Activated CD4-positive, CD25-positive, alpha-beta regulatory T cell treated with anti-CD3 and anti-CD28 coated beads, Interleukin-2, amount 50 U/mL, for 24 hours (primary cell): ENCODE data around the gene RFC2.
A peak's percentile ranks its signal among the peaks of the same experiment; 100 is the strongest.
"Not testable (repeated sequence)": the region's sequence is repeated elsewhere in the genome, so short reads cannot be mapped to it uniquely, and the experiment has no call there.

Experiments used
- ATAC-seq, 2 donors: fragments of 150-1000 bp; cut with Tn5 transposase; one replicate each; pipeline ENCODE4 v1.10.0; 2021; ENCODE audit warnings: mild to moderate bottlenecking in 1 of 2, moderate library complexity in 1 of 2

RFC2 gene

GRCh38 chr7:74216361-74216761 is 37.8 kb downstream of the RFC2 start:
- ATAC-seq, result no peak

DNA sequence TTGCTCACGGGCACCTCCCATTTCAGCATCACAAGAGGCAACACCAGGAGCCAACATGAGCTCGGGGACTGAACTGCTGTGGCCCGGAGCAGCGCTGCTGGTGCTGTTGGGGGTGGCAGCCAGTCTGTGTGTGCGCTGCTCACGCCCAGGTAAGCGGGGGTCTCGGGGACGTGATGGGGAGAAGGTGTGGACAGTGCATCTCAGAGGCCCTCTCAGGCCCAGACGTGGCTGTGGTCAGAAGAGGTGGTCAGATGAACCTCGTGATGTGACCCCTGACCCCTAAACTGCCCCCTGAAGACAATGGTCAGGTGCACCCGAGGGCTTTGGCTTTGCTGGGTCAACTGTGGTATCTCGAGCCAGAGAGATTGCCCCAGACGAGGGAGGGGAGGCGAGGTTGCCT is 38.3 kb downstream of the RFC2 start:
- ATAC-seq, result no peak

DNA sequence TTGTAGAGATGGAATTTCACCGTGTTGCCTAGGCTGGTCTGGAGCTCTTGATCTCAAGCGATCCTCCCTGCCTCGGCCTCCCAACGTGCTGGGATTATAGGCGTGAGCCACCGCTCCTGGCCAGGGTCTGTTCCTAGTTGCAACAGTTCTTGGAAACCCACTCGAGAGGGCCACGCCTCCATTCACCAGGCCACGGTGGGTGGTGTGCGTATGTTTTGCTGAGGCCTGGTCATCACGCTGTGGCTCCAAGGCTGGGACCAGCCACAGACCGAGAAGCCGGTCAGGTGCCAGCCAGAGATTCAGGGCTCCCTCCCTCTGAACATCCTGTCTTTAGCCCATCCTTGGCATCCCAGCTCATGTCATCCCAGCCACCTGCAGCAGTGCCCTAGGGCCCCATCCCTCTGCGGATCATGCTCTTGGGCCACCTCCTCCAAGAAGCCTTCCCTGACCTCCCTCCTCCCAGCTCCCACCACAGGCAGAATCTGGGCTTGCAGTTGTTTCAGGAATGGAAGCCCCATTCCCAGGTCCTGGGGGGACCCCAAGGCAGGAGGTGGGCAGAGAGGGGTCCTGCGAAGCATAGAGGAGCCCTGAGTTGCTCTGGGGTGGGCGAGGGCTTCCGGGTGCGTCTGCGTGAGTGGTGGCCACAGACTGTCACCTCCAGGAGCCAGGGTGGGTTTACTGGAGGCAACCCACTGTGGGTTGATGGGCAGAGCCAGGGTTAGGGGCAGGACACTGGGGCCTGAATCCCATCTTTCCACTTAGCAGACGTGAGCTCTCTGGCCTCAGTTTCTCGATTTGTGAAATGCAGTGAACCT is 39.2 kb downstream of the RFC2 start:
- ATAC-seq, result no peak

GRCh38 chr7:74212661-74213060 is 41.5 kb downstream of the RFC2 start:
- ATAC-seq, result no peak

DNA sequence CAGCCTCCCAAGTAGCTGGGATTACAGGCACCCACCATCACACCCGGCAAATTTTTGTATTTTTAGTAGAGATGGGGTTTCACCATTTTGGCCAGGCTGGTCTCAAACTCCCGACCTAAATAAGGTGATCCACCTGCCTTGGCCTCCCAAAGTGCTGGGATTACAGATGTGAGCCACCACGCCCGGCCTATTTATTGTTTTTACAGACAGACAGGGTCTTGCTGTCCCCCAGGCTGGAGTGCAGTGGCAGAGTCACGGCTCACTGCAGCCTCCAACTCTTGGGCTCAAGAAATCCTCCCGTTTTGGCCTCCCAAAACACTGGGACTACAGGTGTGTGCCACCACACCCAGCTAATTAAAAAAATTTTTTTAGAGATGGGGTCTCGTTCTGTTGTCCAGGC is 46.0 kb downstream of the RFC2 start:
- ATAC-seq, result not testable (repeated sequence)

DNA sequence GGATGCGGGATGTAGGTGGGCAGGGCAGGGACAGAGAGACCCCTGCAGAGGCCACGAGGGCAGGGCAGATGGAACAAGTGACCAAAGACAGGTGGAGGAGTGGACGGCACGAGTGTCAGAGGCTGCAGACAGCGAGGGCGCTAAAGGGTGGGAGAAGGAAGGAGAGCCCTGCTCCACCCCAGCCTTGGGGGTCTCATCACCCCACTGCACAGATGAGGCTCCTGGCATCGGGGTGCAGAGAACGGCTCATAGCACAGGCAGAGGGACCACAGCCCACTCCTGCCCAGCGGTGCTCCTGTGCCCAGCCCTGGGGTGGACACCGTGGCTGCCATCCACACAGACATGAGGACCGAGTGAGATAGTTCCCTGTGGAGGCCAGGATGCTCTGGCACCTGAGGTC is 46.6 kb downstream of the RFC2 start:
- no peak for ATAC-seq

DNA sequence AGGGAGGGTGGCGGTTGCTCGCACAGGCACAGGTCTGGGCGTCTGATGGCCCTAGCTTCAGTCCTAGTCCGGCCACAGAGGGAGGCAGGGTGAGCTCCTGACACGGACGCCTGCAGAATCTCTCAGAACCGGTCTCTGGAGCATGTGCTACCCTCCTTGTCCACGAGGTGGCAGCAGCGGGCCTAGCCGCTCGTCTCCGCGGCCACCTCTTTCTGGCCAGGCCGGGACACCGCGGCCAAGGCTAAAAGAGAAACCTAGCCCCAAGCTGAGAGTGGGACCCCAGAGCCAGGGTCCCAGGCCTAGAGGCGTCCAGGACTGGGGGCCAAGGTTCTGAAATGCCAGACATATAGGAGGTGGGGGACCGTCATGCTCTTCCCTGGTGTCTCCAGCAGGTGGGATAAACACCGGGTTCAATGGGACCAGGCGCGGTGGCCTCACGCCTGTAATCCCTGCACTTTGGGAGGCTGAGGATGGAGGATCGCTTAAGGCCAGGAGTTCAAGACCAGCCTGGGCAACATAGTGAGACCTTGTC is 47.5 kb downstream of the RFC2 start:
- peak; percentile 58 to 64 for ATAC-seq

DNA sequence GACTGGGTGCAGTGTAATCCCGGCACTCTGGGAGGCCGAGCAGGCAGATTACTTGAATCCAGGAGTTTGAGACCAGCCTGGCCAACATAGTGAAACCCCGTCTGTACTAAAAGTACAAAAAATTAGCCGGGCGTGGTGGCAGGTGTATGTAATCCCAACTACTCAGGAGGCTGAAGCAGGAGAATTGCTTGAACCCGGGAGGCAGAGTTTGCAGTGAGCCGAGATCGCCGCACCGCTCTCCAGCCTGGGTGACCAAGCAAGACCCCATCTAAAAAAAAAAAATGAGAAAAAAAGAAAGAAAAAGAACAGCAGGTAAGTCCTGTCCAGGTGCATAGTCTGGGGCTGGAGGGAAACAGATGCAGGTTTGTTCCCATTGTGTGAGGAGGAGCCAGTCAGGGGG is 48.1 kb downstream of the RFC2 start:
- not testable (repeated sequence) for ATAC-seq

GRCh38 chr7:74203956-74204618 is 50.1 kb downstream of the RFC2 start:
- ATAC-seq, result no peak

DNA sequence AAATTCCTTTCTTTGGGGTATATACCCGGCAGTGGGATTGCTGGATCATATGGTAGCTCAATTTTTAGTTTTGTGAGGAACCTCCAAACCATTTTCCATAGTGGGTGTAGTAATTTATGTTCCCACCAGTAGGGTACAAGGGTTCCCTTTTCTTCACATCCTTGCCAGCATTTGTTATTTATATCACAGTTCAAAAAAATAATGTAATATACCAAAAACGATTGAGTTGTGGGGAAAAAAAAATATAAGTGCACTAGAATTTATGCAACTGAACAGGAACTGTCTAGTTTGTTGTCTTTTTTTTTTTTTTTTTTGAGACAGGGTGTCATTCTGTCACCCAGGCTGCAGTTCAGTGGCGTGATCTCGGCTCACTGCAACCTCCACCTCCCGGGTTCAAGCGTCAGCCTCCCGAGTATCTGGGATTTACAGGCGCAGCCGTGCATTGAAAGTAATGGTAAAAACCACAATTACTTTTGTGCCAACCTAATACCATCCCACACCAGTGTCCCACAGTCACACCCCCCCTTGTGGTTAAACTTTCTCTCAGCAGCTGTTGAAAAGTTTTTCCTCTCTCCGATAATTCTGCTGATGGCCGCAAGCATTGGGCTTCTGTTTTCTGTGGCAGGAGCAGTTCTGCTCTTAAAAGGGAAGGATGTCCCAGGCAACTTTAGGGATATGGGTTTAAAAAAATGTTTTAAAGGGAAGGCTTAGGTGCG is 51.2 kb downstream of the RFC2 start:
- no peak for ATAC-seq

- ATAC-seq, result no peak
Measured at GRCh38 chr7:74199551-74200355, 54.4 kb downstream of the RFC2 start.

- no peak for ATAC-seq
Measured at GRCh38 chr7:74197449-74198124, 56.6 kb downstream of the RFC2 start.

GRCh38 chr7:74195968-74196654 is 58.1 kb downstream of the RFC2 start:
- not testable (repeated sequence) for ATAC-seq

GRCh38 chr7:74195139-74195860 is 58.9 kb downstream of the RFC2 start:
- ATAC-seq, result not testable (repeated sequence)

- no peak for ATAC-seq
Measured at GRCh38 chr7:74194686-74195085, 59.5 kb downstream of the RFC2 start.

- ATAC-seq, result no peak
Measured at GRCh38 chr7:74193913-74194312, 60.3 kb downstream of the RFC2 start.

GRCh38 chr7:74193054-74193453 is 61.1 kb downstream of the RFC2 start:
- ATAC-seq, result no peak

DNA sequence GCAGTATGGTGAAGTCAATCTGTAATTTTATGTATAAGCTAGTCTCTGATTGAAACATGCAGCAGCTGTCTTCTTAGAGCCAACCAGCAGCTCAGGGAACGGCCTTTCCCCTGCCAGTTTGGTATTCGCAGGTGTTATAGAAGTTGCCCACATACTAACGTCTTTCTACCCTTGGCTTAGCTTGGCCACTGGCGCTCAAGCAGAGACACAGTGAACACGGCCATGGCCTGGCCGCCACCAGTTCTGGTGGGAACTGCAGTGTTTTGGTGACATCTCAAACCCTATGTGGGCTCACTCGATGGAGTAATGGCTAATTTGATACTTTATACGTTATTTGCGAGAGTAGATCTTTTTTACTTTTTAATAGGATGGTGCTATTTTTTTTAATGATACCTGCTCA is 63.0 kb downstream of the RFC2 start:
- ATAC-seq, result no peak

- ATAC-seq, result no peak
Measured at GRCh38 chr7:74190259-74190658, 63.9 kb downstream of the RFC2 start.

GRCh38 chr7:74187915-74188675 is 66.1 kb downstream of the RFC2 start:
- ATAC-seq, result no peak
